Subcutaneous adipose tissue (tissue), 4 donors: Measurements from ENCODE around the gene MAGED1. TPM values are rescaled to one million over a fixed set of nuclear protein-coding genes. Genes with fewer than 3 reads are reported as not detected.

Experiments
- CTCF ChIP-seq: fragments of 450-650 bp; IDR thresholded peaks from one replicate; pipeline ENCODE4 v1.5.1; 2016; ENCODE audit warnings: low read depth, mild to moderate bottlenecking, control low read depth, antibody characterized with exemption, moderate library complexity
- total RNA-seq, 4 donors: library from RNA; depleted of rRNA; stranded (reverse); fragments of >200 nt; gene quantifications; one replicate each; pipeline ENCODE4 v1.1.0, GENCODE V29; 2016

The MAGED1 gene
- total RNA-seq, 4 donors from 2014 or later = 21.4 to 39.0 (median 23.7) TPM

- TF ChIP-seq CTCF = no peak
These were observed 1.4 kb downstream of the MAGED1 start for GRCh38 chrX:51894697-51895336.

DNA sequence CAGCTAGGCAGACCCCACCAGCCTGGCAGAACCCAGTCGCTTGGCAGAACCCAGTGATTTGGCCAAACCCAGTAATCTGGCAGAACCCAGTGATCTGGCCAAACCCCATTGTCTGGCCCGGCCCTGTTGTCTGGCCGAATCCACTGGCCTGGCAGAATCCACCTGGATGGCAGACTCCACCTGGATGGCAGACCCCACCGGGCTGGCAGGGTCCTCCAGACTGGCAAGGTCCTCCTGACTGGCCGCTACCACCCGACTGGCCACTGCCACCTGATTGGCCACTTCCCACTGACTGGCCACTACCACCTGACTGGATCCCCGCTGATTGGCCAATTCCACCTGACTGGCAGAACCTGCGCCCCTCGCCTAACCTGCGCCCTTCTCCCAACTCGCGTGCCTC is 3.2 kb downstream of the MAGED1 start:
- no peak for TF ChIP-seq CTCF

- no peak for TF ChIP-seq CTCF
These were observed 6.3 kb downstream of the MAGED1 start for GRCh38 chrX:51899741-51900140.

GRCh38 chrX:51902510-51903050 is 9.2 kb downstream of the MAGED1 start:
- no peak for TF ChIP-seq CTCF

- TF ChIP-seq CTCF = no peak
These were observed 12.3 kb downstream of the MAGED1 start for GRCh38 chrX:51905711-51906110.

- TF ChIP-seq CTCF = no peak
These were observed 24.2 kb downstream of the MAGED1 start for GRCh38 chrX:51917604-51918003.

GRCh38 chrX:51922561-51922960 is 29.1 kb downstream of the MAGED1 start:
- no peak for TF ChIP-seq CTCF
